Mesendoderm (in vitro differentiated cells): ENCODE data around the gene IGSF10.

Experiments used
- DNase-seq: peaks from one replicate; pipeline ENCODE4 v3.0.0; 2013
- H2AK5ac ChIP-seq: 2 replicates; pipeline ENCODE4 v1.6.1; 2013; ENCODE audit warnings: low read length, inconsistent platforms
- H2BK120ac ChIP-seq: 2 replicates; pipeline ENCODE4 v1.6.1; 2013; ENCODE audit warnings: low read depth, mild to moderate bottlenecking, low read length, moderate library complexity, mixed read lengths
- H2BK15ac ChIP-seq: replicated peaks from 2 replicates; pipeline ENCODE4 v1.6.1; 2013; ENCODE audit warnings: low read depth, mild to moderate bottlenecking, moderate library complexity
- H2BK5ac ChIP-seq: 2 replicates; pipeline ENCODE4 v1.6.1; 2013; ENCODE audit warnings: low read length, inconsistent platforms
- H3K18ac ChIP-seq: 2 replicates; pipeline ENCODE4 v1.6.1; 2013; ENCODE audit warnings: mild to moderate bottlenecking, low read length, mixed read lengths
- H3K23ac ChIP-seq: one replicate; pipeline ENCODE4 v1.6.1; 2013; ENCODE audit warnings: low read length
- H3K27ac ChIP-seq: 2 replicates; pipeline ENCODE4 v1.5.1; 2013; ENCODE audit warnings: low read depth, mild to moderate bottlenecking, inconsistent platforms, low read length, moderate library complexity
- H3K27me3 ChIP-seq: 2 replicates; pipeline ENCODE4 v1.6.1; 2013; ENCODE audit warnings: low read length, control low read depth, mild to moderate bottlenecking, inconsistent platforms; ENCODE audit not compliant: insufficient read depth, poor library complexity
- H3K36me3 ChIP-seq: 2 replicates; pipeline ENCODE4 v1.6.1; 2013; ENCODE audit warnings: low read length, inconsistent platforms; ENCODE audit not compliant: control insufficient read depth, insufficient read depth
- H3K4ac ChIP-seq: one replicate; pipeline ENCODE4 v1.6.1; 2013; ENCODE audit warnings: low read depth, mild to moderate bottlenecking, low read length, moderate library complexity
- H3K4me1 ChIP-seq: 2 replicates; pipeline ENCODE4 v1.6.1; 2013; ENCODE audit warnings: low read depth, low read length, inconsistent platforms; ENCODE audit not compliant: control insufficient read depth
- H3K4me2 ChIP-seq: 2 replicates; pipeline ENCODE4 v1.6.1; 2013; ENCODE audit warnings: low read length
- H3K4me3 ChIP-seq: 2 replicates; pipeline ENCODE4 v1.5.1; 2013; ENCODE audit warnings: mild to moderate bottlenecking, low read length
- H3K56ac ChIP-seq: one replicate; pipeline ENCODE4 v1.6.1; 2013; ENCODE audit warnings: low read length
- H3K79me1 ChIP-seq: 2 replicates; pipeline ENCODE4 v1.6.1; 2013; ENCODE audit warnings: low read length, inconsistent platforms
- H3K79me2 ChIP-seq: 2 replicates; pipeline ENCODE4 v1.6.1; 2013; ENCODE audit warnings: mild to moderate bottlenecking, low read length; ENCODE audit not compliant: control insufficient read depth, insufficient read depth
- H3K9ac ChIP-seq: 2 replicates; pipeline ENCODE4 v1.6.1; 2013; ENCODE audit warnings: low read length, inconsistent platforms
- H4K5ac ChIP-seq: one replicate; pipeline ENCODE4 v1.6.1; 2013; ENCODE audit warnings: low read length
- H4K8ac ChIP-seq: one replicate; pipeline ENCODE4 v1.6.1; 2013; ENCODE audit warnings: low read depth, mild to moderate bottlenecking, control low read depth, low read length, moderate library complexity
- WGBS: extraction: QIAGEN DNeasy Blood & Tissue Kit; methylation state at CpG from one replicate; pipeline ENCODE4 v1.1.7; 2013; ENCODE audit warnings: low lambda C conversion rate, missing lambda C conversion rate; ENCODE audit not compliant: insufficient coverage; ENCODE audit errors: extremely low coverage; 5-methylcytosine and 5-hydroxymethylcytosine counted together

The IGSF10 gene

DNA sequence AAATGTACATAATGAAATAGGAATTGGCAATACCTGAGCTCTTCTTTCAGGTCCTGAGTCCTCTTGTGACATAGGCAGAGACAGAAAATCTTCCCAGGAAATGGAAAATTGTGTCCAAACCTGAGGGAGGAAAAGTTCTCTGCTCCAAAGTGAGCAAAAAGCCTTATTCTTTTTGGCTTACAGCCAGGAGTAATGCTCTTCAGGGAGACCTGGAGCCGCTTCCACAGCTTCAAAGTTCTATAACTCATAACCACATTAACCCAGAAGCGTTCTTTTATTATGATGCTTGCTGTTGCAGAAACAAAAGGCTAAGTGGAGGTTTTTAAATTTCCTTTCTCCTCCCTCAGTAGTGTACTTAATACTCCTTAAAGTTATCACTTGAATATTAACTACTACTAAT lies 633 bp downstream of the IGSF10 start:
- H3K27me3 ChIP-seq = no peaks in the 10 kb centered on the region
- H3K79me2 ChIP-seq = no peaks in the 10 kb centered on the region
- H3K4ac ChIP-seq = no peak overlapping the region
- no peak for DNase-seq
- peak overlapping the region; percentile 36 for H2BK15ac ChIP-seq
- H2BK5ac ChIP-seq = no peak overlapping the region
- no peak overlapping the region for H4K5ac ChIP-seq
- no peak overlapping the region for H3K27ac ChIP-seq
- H2BK120ac ChIP-seq = no peak overlapping the region
- no peak overlapping the region for H2AK5ac ChIP-seq
- H3K4me1 ChIP-seq = no peaks in the 10 kb centered on the region
- H3K4me3 ChIP-seq = no peak overlapping the region
- no CpG with 5 or more reads among the region's 2 CpGs for WGBS
- no peak overlapping the region for H3K23ac ChIP-seq
- no peak overlapping the region for H3K18ac ChIP-seq
- no peak overlapping the region for H3K56ac ChIP-seq
- no peaks in the 10 kb centered on the region for H3K36me3 ChIP-seq
- no peak overlapping the region for H3K9ac ChIP-seq
- no peaks in the 10 kb centered on the region for H3K79me1 ChIP-seq
- no peak overlapping the region for H3K4me2 ChIP-seq
- H4K8ac ChIP-seq = no peak overlapping the region

GRCh38 chr3:151459358-151459757 lies 1.5 kb downstream of the IGSF10 start:
- H3K36me3 ChIP-seq = no peaks in the 10 kb centered on the region
- DNase-seq = no peak
- no peak overlapping the region for H2BK5ac ChIP-seq
- H3K4ac ChIP-seq = no peak overlapping the region
- H3K18ac ChIP-seq = no peak overlapping the region
- H3K56ac ChIP-seq = no peak overlapping the region
- H4K8ac ChIP-seq = no peak overlapping the region
- no peak overlapping the region for H2AK5ac ChIP-seq
- H4K5ac ChIP-seq = no peak overlapping the region
- H2BK15ac ChIP-seq = no peak overlapping the region
- H3K79me1 ChIP-seq = no peaks in the 10 kb centered on the region
- H2BK120ac ChIP-seq = no peak overlapping the region
- no peak overlapping the region for H3K23ac ChIP-seq
- no peak overlapping the region for H3K4me2 ChIP-seq
- no peaks in the 10 kb centered on the region for H3K4me1 ChIP-seq
- no peak overlapping the region for H3K27ac ChIP-seq
- WGBS = no CpG with 5 or more reads among the region's 3 CpGs
- H3K27me3 ChIP-seq = no peaks in the 10 kb centered on the region
- H3K9ac ChIP-seq = no peak overlapping the region
- no peaks in the 10 kb centered on the region for H3K79me2 ChIP-seq
- no peak overlapping the region for H3K4me3 ChIP-seq

DNA sequence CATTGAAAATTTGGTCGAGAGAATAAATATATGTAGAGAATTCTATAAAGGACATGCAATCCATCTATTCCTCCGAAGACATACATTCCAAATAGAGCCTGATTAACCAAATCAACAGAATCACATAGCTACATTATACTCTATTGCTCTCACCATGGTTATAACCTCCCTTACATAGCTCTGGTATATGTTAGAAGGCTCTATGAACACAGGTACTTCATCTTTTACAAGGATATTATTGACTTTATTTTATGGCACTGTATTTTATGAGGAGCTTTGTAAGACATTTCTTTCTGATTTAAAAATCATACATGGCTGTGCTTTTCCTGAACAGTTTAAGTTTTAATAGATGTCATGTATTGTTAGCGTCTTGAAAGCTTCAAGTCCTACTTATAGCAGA lies 4.8 kb downstream of the IGSF10 start:
- no peak overlapping the region for H3K4me2 ChIP-seq
- H3K18ac ChIP-seq = no peak overlapping the region
- no peak overlapping the region for H2BK120ac ChIP-seq
- no peaks in the 10 kb centered on the region for H3K27me3 ChIP-seq
- no peak overlapping the region for H3K4ac ChIP-seq
- no peaks in the 10 kb centered on the region for H3K36me3 ChIP-seq
- H3K23ac ChIP-seq = no peak overlapping the region
- H3K4me1 ChIP-seq = no peaks in the 10 kb centered on the region
- no peak overlapping the region for H4K5ac ChIP-seq
- H2AK5ac ChIP-seq = no peak overlapping the region
- H3K4me3 ChIP-seq = no peak overlapping the region
- no peaks in the 10 kb centered on the region for H3K79me1 ChIP-seq
- H3K27ac ChIP-seq = no peak overlapping the region
- no CpG with 5 or more reads among the region's 3 CpGs for WGBS
- no peaks in the 10 kb centered on the region for H3K79me2 ChIP-seq
- H3K9ac ChIP-seq = no peak overlapping the region
- no peak overlapping the region for H2BK5ac ChIP-seq
- H3K56ac ChIP-seq = no peak overlapping the region
- no peak overlapping the region for H2BK15ac ChIP-seq
- DNase-seq = no peak
- no peak overlapping the region for H4K8ac ChIP-seq

- H4K8ac ChIP-seq = no peak overlapping the region
- no peak overlapping the region for H2BK15ac ChIP-seq
- H4K5ac ChIP-seq = no peak overlapping the region
- no peaks in the 10 kb centered on the region for H3K36me3 ChIP-seq
- H3K56ac ChIP-seq = no peak overlapping the region
- H3K79me1 ChIP-seq = no peaks in the 10 kb centered on the region
- no peak overlapping the region for H3K27ac ChIP-seq
- no peaks in the 10 kb centered on the region for H3K27me3 ChIP-seq
- H2AK5ac ChIP-seq = no peak overlapping the region
- H3K4me3 ChIP-seq = no peak overlapping the region
- H3K4me1 ChIP-seq = no peaks in the 10 kb centered on the region
- DNase-seq = no peak
- no peak overlapping the region for H3K4ac ChIP-seq
- H3K18ac ChIP-seq = no peak overlapping the region
- no peak overlapping the region for H3K9ac ChIP-seq
- H3K23ac ChIP-seq = no peak overlapping the region
- H3K4me2 ChIP-seq = no peak overlapping the region
- no CpG with 5 or more reads among the region's 2 CpGs for WGBS
- H2BK120ac ChIP-seq = no peak overlapping the region
- H3K79me2 ChIP-seq = no peaks in the 10 kb centered on the region
- H2BK5ac ChIP-seq = no peak overlapping the region
These were observed 8.0 kb downstream of the IGSF10 start for GRCh38 chr3:151452841-151453240.

DNA sequence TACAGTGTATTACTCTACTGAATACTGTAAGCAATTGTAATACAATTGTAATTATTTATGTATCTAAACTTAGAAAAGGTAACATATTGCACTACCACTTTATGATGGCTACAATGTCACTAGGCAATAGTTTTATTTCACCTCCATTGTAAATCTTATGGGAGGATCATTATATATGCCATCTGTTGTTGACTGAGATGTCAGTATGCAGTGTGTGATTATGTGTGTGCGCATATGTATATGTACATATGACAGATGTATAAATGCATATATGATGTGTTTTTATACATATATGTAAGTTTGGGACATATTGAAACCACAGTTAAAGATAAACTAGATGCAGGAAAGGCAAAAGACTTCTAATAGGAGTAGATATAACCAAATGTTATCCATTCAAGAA lies 8.5 kb downstream of the IGSF10 start:
- no peak overlapping the region for H3K23ac ChIP-seq
- H3K36me3 ChIP-seq = no peaks in the 10 kb centered on the region
- no CpG with 5 or more reads among the region's 1 CpG for WGBS

GRCh38 chr3:151446002-151446340 lies 14.9 kb downstream of the IGSF10 start:
- no peak overlapping the region for H3K27ac ChIP-seq
- no peak overlapping the region for H3K4me3 ChIP-seq
- no peak overlapping the region for H2BK5ac ChIP-seq
- no peak overlapping the region for H2BK15ac ChIP-seq
- no peak overlapping the region for H2AK5ac ChIP-seq
- H3K56ac ChIP-seq = no peak overlapping the region
- no peaks in the 10 kb centered on the region for H3K79me1 ChIP-seq
- H3K36me3 ChIP-seq = no peaks in the 10 kb centered on the region
- WGBS = 100% methylated on average over 2 of the region's 3 CpGs
- H3K18ac ChIP-seq = no peak overlapping the region
- no peak overlapping the region for H3K4ac ChIP-seq
- H3K4me1 ChIP-seq = no peaks in the 10 kb centered on the region
- no peak overlapping the region for H3K4me2 ChIP-seq
- no peak overlapping the region for H4K5ac ChIP-seq
- no peak overlapping the region for H3K23ac ChIP-seq
- no peak overlapping the region for H2BK120ac ChIP-seq
- DNase-seq = no peak
- no peaks in the 10 kb centered on the region for H3K27me3 ChIP-seq
- H3K9ac ChIP-seq = no peak overlapping the region
- H4K8ac ChIP-seq = no peak overlapping the region
- H3K79me2 ChIP-seq = no peaks in the 10 kb centered on the region

More for the DNA sequence above, 8.5 kb downstream of the IGSF10 start:
- Histone ChIP-seq H2BK5ac (no peak overlapping the region), H3K4me2 (no peak overlapping the region), H3K9ac (no peak overlapping the region), H3K56ac (no peak overlapping the region), H3K18ac (no peak overlapping the region), H2BK15ac (no peak overlapping the region), H3K4ac (no peak overlapping the region), H3K27me3 (no peaks in the 10 kb centered on the region), H4K5ac (no peak overlapping the region), H2BK120ac (no peak overlapping the region), H3K79me2 (no peaks in the 10 kb centered on the region), H3K4me1 (no peaks in the 10 kb centered on the region), H3K27ac (no peak overlapping the region), H3K4me3 (no peak overlapping the region), H2AK5ac (no peak overlapping the region), H4K8ac (no peak overlapping the region), H3K79me1 (no peaks in the 10 kb centered on the region)
- no peak for DNase-seq
